ENCODE results near the gene EXD2.
"Not testable (repeated sequence)": the region's sequence is repeated elsewhere in the genome, so short reads cannot be mapped to it uniquely, and the experiment has no call there.

Gene EXD2

GRCh38 chr14:69259168-69259526, 67.8 kb downstream of the EXD2 start:
- no peak for DNase-seq (ENCODE audit: low read depth)

GRCh38 chr14:69259527-69260189, 68.4 kb downstream of the EXD2 start, which contains the start of gene GALNT16:
TSS of gene GALNT16 (plus strand) at chr14:69260158. CDS start at chr14:69260291, 133 bp downstream.
- DNase-seq (ENCODE audit: low read depth): no peak

GRCh38 chr14:69260190-69260860, 69.0 kb downstream of the EXD2 start:
- DNase-seq (ENCODE audit: low read depth): no peak

GRCh38 chr14:69260861-69261564, 69.7 kb downstream of the EXD2 start:
- DNase-seq (ENCODE audit: low read depth): no peak

- DNase-seq (ENCODE audit: low read depth): no peak
Observed at GRCh38 chr14:69261761-69262331, 70.5 kb downstream of the EXD2 start.

GRCh38 chr14:69262516-69262915, 71.2 kb downstream of the EXD2 start:
- DNase-seq (ENCODE audit: low read depth): no peak

GRCh38 chr14:69263364-69263763, 72.1 kb downstream of the EXD2 start:
- DNase-seq (ENCODE audit: low read depth): peak; percentile 96

- no peak for DNase-seq (ENCODE audit: low read depth)
Observed at GRCh38 chr14:69263771-69264170, 72.5 kb downstream of the EXD2 start.

GRCh38 chr14:69266572-69267345, 75.5 kb downstream of the EXD2 start:
- no peak for DNase-seq (ENCODE audit: low read depth)

GRCh38 chr14:69267492-69267891, 76.2 kb downstream of the EXD2 start:
- no peak for DNase-seq (ENCODE audit: low read depth)

- DNase-seq (ENCODE audit: low read depth): peak; percentile 42
Observed at GRCh38 chr14:69268223-69268622, 76.9 kb downstream of the EXD2 start.

- no peak for DNase-seq (ENCODE audit: low read depth)
Observed at GRCh38 chr14:69268763-69269162, 77.5 kb downstream of the EXD2 start.

GRCh38 chr14:69269381-69269780, 78.1 kb downstream of the EXD2 start:
- DNase-seq (ENCODE audit: low read depth): no peak

- DNase-seq (ENCODE audit: low read depth): no peak
Observed at GRCh38 chr14:69270097-69270496, 78.8 kb downstream of the EXD2 start.

- DNase-seq (ENCODE audit: low read depth): no peak
Observed at GRCh38 chr14:69270795-69271708, 79.8 kb downstream of the EXD2 start.

GRCh38 chr14:69274321-69274720, 83.0 kb downstream of the EXD2 start:
- no peak for DNase-seq (ENCODE audit: low read depth)

- DNase-seq (ENCODE audit: low read depth): no peak
Observed at GRCh38 chr14:69275331-69275730, 84.0 kb downstream of the EXD2 start.

GRCh38 chr14:69277356-69277755, 86.1 kb downstream of the EXD2 start:
- DNase-seq (ENCODE audit: low read depth): not testable (repeated sequence)

- no peak for DNase-seq (ENCODE audit: low read depth)
Observed at GRCh38 chr14:69280746-69281291, 89.5 kb downstream of the EXD2 start.

GRCh38 chr14:69281450-69282169, 90.3 kb downstream of the EXD2 start:
- DNase-seq (ENCODE audit: low read depth): no peak
